Measurements from ENCODE around the gene ARHGEF40.

ARHGEF40 gene

DNA sequence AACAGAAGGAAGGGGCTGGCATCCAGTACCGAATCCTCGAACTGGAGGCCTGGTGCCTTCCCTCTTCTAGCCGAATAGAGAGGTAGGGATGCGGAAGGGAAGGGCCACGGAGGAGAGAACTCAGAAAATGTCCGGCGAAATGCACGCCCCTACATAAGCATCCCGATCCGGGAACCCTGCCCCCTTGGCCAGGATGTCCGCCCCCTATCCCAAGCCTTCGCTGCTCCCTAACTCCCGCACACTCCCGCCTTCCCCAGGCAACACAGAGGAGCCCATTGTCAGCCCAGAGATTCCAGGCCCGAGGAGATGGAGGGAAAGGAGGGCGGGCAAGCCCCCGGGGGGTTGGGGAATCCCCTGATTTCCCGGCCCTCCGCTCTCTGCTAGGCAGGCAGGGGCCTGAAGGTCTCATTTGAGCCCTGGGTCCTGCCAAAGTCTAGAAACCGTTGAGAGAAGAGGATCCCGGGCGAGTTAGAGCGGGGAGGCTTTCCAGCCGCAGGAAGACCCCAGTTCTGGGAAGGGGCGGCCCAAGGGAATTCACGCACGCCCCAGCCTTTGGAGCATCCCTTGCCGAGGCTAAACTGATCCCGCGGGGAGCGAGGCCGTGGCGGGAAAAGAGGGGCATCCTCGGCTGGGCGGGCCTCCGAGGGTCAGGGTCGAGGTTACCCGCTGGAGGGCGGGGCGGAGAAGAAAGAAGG lies 569 bp upstream of the ARHGEF40 start:
- DNase-seq (ENCODE audit: low read depth in 2 of 2): peak; percentile 28 to 33
- TF ChIP-seq, protein P1, sequence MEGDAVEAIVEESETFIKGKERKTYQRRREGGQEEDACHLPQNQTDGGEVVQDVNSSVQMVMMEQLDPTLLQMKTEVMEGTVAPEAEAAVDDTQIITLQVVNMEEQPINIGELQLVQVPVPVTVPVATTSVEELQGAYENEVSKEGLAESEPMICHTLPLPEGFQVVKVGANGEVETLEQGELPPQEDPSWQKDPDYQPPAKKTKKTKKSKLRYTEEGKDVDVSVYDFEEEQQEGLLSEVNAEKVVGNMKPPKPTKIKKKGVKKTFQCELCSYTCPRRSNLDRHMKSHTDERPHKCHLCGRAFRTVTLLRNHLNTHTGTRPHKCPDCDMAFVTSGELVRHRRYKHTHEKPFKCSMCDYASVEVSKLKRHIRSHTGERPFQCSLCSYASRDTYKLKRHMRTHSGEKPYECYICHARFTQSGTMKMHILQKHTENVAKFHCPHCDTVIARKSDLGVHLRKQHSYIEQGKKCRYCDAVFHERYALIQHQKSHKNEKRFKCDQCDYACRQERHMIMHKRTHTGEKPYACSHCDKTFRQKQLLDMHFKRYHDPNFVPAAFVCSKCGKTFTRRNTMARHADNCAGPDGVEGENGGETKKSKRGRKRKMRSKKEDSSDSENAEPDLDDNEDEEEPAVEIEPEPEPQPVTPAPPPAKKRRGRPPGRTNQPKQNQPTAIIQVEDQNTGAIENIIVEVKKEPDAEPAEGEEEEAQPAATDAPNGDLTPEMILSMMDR (IDR thresholded peaks at IDR 0.05; ENCODE audit: low read depth, low read length): no peak
- peak overlapping the region; percentile 60 to 76 for H3K4me3 ChIP-seq (replicated peaks in 1 of 2; ENCODE audit: low read depth in 2 of 2, low read length in 2 of 2)

DNA sequence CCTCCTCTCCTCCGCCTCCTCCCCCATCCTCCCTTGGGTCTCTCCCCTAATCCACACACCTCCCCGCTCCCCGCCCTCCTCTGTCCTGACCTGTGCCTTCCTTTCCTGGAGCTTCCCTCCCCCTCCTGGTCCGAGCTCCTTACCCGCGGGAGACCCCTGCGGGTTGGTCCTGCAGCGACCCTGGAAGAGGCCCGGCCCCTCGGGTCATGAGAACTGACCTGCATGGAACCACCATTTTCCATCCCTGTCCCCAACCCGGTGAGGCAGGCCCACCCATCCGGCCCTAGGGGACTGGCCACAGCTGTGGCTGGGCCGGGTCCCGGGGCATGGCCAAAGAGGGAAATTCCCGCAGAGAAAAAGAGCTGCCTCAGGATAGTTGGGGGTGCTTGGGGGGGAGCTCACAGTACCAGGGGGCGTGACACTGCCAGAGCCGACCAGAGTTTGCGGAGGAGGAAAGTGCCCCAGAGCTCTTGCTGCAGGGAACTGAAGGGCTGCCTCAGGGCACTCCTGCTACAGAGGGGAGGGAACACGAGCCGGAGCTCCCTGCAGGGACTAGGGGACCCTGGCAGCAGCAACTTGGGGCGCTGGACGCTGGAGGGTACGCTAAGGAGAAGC lies 613 bp downstream of the ARHGEF40 start:
- TF ChIP-seq, protein P1 (IDR thresholded peaks at IDR 0.05; ENCODE audit: low read depth, low read length): no peak
- peak; percentile 48 to 55 for DNase-seq (ENCODE audit: low read depth in 2 of 2)
- H3K4me3 ChIP-seq (replicated peaks in 1 of 2; ENCODE audit: low read depth in 2 of 2, low read length in 2 of 2): peak overlapping the region; percentile 67 to 76

DNA sequence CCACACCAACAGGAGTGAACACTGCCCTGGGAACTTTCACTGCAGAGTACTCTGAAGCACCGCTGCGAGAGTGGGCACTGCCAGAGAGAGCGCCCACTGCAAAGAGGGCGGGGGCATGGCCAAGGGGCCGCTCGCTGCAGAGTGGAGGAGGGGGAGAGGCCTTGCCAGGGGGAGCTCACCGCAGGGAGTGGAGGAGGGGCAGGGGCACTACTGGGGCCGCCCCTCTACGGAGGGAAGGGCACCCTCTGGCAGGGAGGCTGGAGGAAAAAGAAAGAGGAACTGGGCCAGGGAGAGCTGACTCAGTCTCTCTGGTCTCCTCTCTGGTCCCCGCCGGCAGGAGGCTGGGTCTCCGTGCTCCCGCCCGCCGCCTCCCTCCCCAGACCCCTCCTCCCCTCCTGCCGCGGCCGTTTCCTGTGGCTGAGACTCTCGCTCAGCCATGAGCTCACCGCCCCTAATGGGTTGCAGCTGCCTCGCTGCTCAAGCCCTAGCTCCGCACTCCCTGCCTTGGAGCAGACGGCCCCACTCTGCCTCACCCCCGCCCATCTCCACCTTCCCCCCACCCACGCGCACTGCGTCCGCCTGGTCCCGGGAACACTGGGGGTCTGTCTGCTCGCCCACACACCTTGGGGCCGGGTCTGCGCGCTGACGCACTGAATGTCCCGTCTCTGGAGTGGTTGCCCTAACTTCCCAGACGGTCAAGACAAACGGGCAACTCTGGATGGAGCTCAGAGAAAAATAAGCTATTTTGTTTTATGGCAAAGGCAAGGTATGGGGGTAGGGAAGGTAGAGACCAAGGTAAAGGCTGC lies 1.3 kb downstream of the ARHGEF40 start:
- H3K4me3 ChIP-seq (replicated peaks in 1 of 2; ENCODE audit: low read depth in 2 of 2, low read length in 2 of 2): peak overlapping the region; percentile 67 to 76
- DNase-seq (ENCODE audit: low read depth in 2 of 2): peak; percentile 92 to 94
- TF ChIP-seq, protein P1 (IDR thresholded peaks at IDR 0.05; ENCODE audit: low read depth, low read length): no peak

DNA sequence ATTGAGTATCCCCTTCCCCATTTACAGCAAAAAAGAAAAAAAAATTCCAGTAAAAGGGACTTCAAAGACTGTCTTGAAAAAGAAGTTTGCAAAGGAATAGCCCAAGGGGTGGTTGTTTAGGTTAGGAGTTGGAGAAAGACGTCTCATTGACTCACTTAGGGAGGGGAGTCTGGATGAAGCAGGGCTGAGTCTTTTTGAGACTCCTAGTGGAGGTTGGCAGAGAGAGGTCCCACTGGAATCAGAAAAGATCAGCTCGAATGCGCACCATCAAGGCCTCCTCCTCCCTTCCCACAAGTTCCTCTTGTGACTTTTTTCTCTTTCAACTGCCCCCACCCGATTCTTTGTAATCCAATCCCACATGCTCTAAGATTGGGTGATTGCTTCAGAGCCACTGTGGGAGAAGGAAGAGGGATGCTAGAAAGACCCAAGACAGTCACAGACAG lies 1.9 kb downstream of the ARHGEF40 start:
- DNase-seq (ENCODE audit: low read depth in 2 of 2): peak; percentile 83 to 90
- H3K4me3 ChIP-seq (replicated peaks in 1 of 2; ENCODE audit: low read depth in 2 of 2, low read length in 2 of 2): peak overlapping the region; percentile 67 to 76
- TF ChIP-seq, protein P1 (IDR thresholded peaks at IDR 0.05; ENCODE audit: low read depth, low read length): peak; percentile 4

DNA sequence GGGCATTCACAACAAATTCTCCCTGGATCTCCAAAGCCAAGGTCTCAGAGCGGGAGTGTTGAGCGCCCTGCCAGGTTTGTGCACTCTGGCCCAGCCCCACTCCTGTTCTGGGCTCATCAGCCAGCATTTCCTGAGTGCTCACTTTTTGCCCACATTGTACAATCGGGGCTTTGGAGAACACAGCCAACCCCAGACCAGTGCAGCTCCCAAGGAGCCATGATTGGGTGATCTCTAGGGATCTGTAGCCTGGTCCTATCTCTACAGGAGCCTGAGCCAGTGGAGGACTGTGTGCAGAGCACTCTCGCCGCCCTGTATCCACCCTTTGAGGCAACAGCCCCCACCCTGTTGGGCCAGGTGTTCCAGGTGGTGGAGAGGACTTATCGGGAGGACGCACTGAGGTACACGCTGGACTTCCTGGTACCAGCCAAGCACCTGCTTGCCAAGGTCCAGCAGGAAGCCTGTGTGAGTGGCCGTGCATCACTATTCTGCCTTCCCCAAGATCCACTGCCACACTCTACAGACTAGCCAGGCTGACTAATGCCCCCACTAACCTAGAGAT lies 2.8 kb downstream of the ARHGEF40 start:
- TF ChIP-seq, protein P1 (IDR thresholded peaks at IDR 0.05; ENCODE audit: low read depth, low read length): no peak
- DNase-seq (ENCODE audit: low read depth in 2 of 2): no peak
- no peak overlapping the region for H3K4me3 ChIP-seq (replicated peaks in 1 of 2; ENCODE audit: low read depth in 2 of 2, low read length in 2 of 2)

DNA sequence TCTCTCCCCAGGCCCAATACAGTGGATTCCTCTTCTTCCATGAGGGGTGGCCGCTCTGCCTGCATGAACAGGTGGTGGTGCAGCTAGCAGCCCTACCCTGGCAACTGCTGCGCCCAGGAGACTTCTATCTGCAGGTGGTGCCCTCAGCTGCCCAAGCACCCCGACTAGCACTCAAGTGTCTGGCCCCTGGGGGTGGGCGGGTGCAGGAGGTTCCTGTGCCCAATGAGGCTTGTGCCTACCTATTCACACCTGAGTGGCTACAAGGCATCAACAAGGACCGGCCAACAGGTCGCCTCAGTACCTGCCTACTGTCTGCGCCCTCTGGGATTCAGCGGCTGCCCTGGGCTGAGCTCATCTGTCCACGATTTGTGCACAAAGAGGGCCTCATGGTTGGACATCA lies 3.8 kb downstream of the ARHGEF40 start:
- TF ChIP-seq, protein P1 (IDR thresholded peaks at IDR 0.05; ENCODE audit: low read depth, low read length): no peak
- no peak for DNase-seq (ENCODE audit: low read depth in 2 of 2)
- H3K4me3 ChIP-seq (replicated peaks in 1 of 2; ENCODE audit: low read depth in 2 of 2, low read length in 2 of 2): no peak overlapping the region
